ENCODE data around the gene BMAL2.

DNA sequence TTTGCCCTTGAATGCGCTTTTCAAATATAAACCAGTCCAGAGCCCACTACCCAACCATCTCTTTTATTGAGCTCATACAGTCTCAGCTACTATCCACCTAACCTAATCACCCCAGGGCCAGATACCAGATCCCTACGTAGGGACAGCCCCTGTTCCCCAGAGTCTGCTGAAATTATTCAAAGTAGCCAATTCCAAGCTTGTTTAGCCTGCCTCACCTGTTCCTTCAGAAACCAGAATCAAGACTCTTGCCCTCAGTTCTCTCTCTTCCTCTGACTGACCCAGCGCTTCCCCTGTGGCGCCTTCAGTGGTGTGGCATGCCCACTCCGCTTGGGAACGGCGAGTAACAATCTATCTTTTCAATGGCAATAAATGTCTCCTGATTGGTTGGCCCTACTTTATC is 18.8 kb downstream of the BMAL2 start:
- TF ChIP-seq CTCF (IDR thresholded peaks at IDR 0.05 in 4 of 5, conservative IDR thresholded peaks at IDR 0.05 in 1 of 5): no peak
- no peak for TF ChIP-seq POLR2A (IDR thresholded peaks at IDR 0.05)

Data from gastrocnemius medialis (tissue), 4 donors.